Mesenchymal stem cell (in vitro differentiated cells and primary cell): Measurements from ENCODE around the gene PRR20G.

ENCODE experiments used
- DNase-seq: peaks from one replicate; pipeline ENCODE4 v3.0.0-alpha.2; 2013
- H2AFZ ChIP-seq: one replicate; pipeline ENCODE4 v1.6.1; 2013; ENCODE audit warnings: low read depth, mild to moderate bottlenecking, control low read depth, inconsistent platforms, low read length, moderate library complexity
- H2AK5ac ChIP-seq: 2 replicates; pipeline ENCODE4 v1.6.1; 2013; ENCODE audit warnings: low read length, moderate library complexity, mild to moderate bottlenecking, inconsistent platforms; ENCODE audit not compliant: severe bottlenecking
- H2BK120ac ChIP-seq: one replicate; pipeline ENCODE4 v1.6.1; 2013; ENCODE audit warnings: low read depth, mild to moderate bottlenecking, inconsistent platforms, low read length, moderate library complexity
- H2BK12ac ChIP-seq, 2 experiments: one replicate each; pipeline ENCODE4 v1.6.1; 2013; ENCODE audit warnings: inconsistent platforms in 2 of 2, low read length in 2 of 2, mild to moderate bottlenecking in 2 of 2, moderate library complexity in 2 of 2, control low read depth in 1 of 2
- H2BK15ac ChIP-seq: one replicate; pipeline ENCODE4 v1.6.1; 2013; ENCODE audit warnings: mild to moderate bottlenecking, low read depth, inconsistent platforms; ENCODE audit not compliant: poor library complexity, severe bottlenecking
- H2BK5ac ChIP-seq: 2 replicates; pipeline ENCODE4 v1.6.1; 2013; ENCODE audit warnings: low read depth, mild to moderate bottlenecking, low read length, control low read depth, inconsistent platforms; ENCODE audit not compliant: poor library complexity, severe bottlenecking
- H3K14ac ChIP-seq, 2 experiments: one replicate each; pipeline ENCODE4 v1.6.1; 2013; ENCODE audit warnings: inconsistent platforms in 2 of 2, low read length in 2 of 2, control low read depth in 1 of 2, mild to moderate bottlenecking in 1 of 2, moderate library complexity in 1 of 2
- H3K18ac ChIP-seq, 2 experiments: one replicate each; pipeline ENCODE4 v1.6.1; 2013; ENCODE audit warnings: inconsistent platforms in 2 of 2, low read length in 2 of 2, control low read depth in 1 of 2, low read depth in 1 of 2, mild to moderate bottlenecking in 1 of 2
- H3K23ac ChIP-seq, 2 experiments: one replicate each; pipeline ENCODE4 v1.6.1; 2013; ENCODE audit warnings: inconsistent platforms in 2 of 2, low read length in 2 of 2, mild to moderate bottlenecking in 2 of 2, moderate library complexity in 2 of 2, control low read depth in 1 of 2
- H3K27ac ChIP-seq: 2 replicates; pipeline ENCODE4 v1.5.1; 2013; ENCODE audit warnings: mild to moderate bottlenecking, moderate library complexity, low read length, control low read depth, inconsistent platforms; ENCODE audit not compliant: poor library complexity, severe bottlenecking
- H3K27me3 ChIP-seq, 2 experiments: 2 replicates each; pipeline versions ENCODE4 v1.6.1 to v1.7.0; 2013; ENCODE audit warnings: low read length in 2 of 2, mild to moderate bottlenecking in 2 of 2, moderate library complexity in 2 of 2, control low read depth in 1 of 2, inconsistent platforms in 1 of 2; ENCODE audit not compliant: control insufficient read depth in 1 of 2, insufficient read depth in 1 of 2
- H3K36me3 ChIP-seq, 2 experiments: 2 replicates each; pipeline versions ENCODE4 v1.6.1 to v1.7.0; 2013; ENCODE audit warnings: low read length in 2 of 2, control low read depth in 1 of 2, inconsistent platforms in 1 of 2, low read depth in 1 of 2, mild to moderate bottlenecking in 1 of 2; ENCODE audit not compliant: insufficient read depth in 2 of 2, control insufficient read depth in 1 of 2
- H3K4ac ChIP-seq, 2 experiments: one replicate each; pipeline ENCODE4 v1.6.1; 2013; ENCODE audit warnings: inconsistent platforms in 2 of 2, low read length in 2 of 2, mild to moderate bottlenecking in 2 of 2, moderate library complexity in 2 of 2, control low read depth in 1 of 2, low read depth in 1 of 2
- H3K4me1 ChIP-seq: 2 replicates; pipeline ENCODE4 v1.6.1; 2013; ENCODE audit warnings: low read depth, low read length, control low read depth; ENCODE audit not compliant: control insufficient read depth, insufficient read depth
- H3K4me2 ChIP-seq: 2 replicates; pipeline ENCODE4 v1.6.1; 2013; ENCODE audit warnings: low read length, mild to moderate bottlenecking, inconsistent platforms; ENCODE audit not compliant: poor library complexity, severe bottlenecking
- H3K4me3 ChIP-seq, 2 experiments: 2 replicates each; pipeline versions ENCODE4 v1.5.1 to v1.7.0; 2013; ENCODE audit warnings: low read length in 2 of 2, mild to moderate bottlenecking in 2 of 2, control low read depth in 1 of 2, low read depth in 1 of 2; ENCODE audit not compliant: insufficient read depth in 1 of 2
- H3K79me1 ChIP-seq: replicated peaks from 2 replicates; pipeline ENCODE4 v1.6.1; 2013; ENCODE audit warnings: mild to moderate bottlenecking, control low read depth, low read length, inconsistent platforms; ENCODE audit not compliant: poor library complexity, severe bottlenecking
- H3K9ac ChIP-seq: 2 replicates; pipeline ENCODE4 v1.7.0; 2013; ENCODE audit warnings: mild to moderate bottlenecking, low read length, moderate library complexity
- H3K9me3 ChIP-seq: 2 replicates; pipeline ENCODE4 v1.7.0; 2013; ENCODE audit warnings: mild to moderate bottlenecking, low read length; ENCODE audit not compliant: control insufficient read depth
- H4K8ac ChIP-seq: one replicate; pipeline ENCODE4 v1.6.1; 2013; ENCODE audit warnings: inconsistent platforms, mild to moderate bottlenecking, low read length, moderate library complexity
- H4K91ac ChIP-seq: one replicate; pipeline ENCODE4 v1.6.1; 2013; ENCODE audit warnings: mild to moderate bottlenecking, low read length, inconsistent platforms
- WGBS: methylation state at CpG from one replicate; pipeline ENCODE4 v1.1.7; 2013; ENCODE audit warnings: mixed read lengths; 5-methylcytosine and 5-hydroxymethylcytosine counted together

Gene PRR20G

GRCh38 chr3:127329631-127330285, 41.9 kb upstream of the PRR20G start:
- Histone ChIP-seq H3K23ac (no peak overlapping the region), H3K4me3 (no peak overlapping the region), H4K91ac (no peak overlapping the region), H3K79me1 (no peaks in the 10 kb centered on the region), H2BK5ac (no peak overlapping the region), H3K4me2 (no peak overlapping the region), H3K36me3 (no peaks in the 10 kb centered on the region), H3K9me3 (peaks cover 64% of the 10 kb centered on the region), H3K14ac (no peak overlapping the region), H4K8ac (no peak overlapping the region), H3K27me3 (peaks cover 0 to 21% of the 10 kb centered on the region in 2 experiments), H2BK15ac (no peak overlapping the region), H3K9ac (no peak overlapping the region), H2BK120ac (no peak overlapping the region), H3K4me1 (no peaks in the 10 kb centered on the region), H3K4ac (no peak overlapping the region), H3K18ac (no peak overlapping the region), H3K27ac (no peak overlapping the region), H2BK12ac (no peak overlapping the region), H2AFZ (no peak overlapping the region), H2AK5ac (no peak overlapping the region)
- DNase-seq: no peak
- 81% methylated on average over 2 of the region's 2 CpGs for WGBS

- H4K91ac ChIP-seq: no peak overlapping the region
- H3K14ac ChIP-seq: no peak overlapping the region
- H2AFZ ChIP-seq: no peak overlapping the region
- no peak for DNase-seq
- H2BK5ac ChIP-seq: no peak overlapping the region
- H3K4me2 ChIP-seq: no peak overlapping the region
- H3K27ac ChIP-seq: no peak overlapping the region
- H3K36me3 ChIP-seq: no peaks in the 10 kb centered on the region
- H3K79me1 ChIP-seq: no peaks in the 10 kb centered on the region
- H2BK12ac ChIP-seq: no peak overlapping the region
- no peak overlapping the region for H2AK5ac ChIP-seq
- no peak overlapping the region for H3K9ac ChIP-seq
- H3K9me3 ChIP-seq: peaks cover 57% of the 10 kb centered on the region
- no peak overlapping the region for H3K23ac ChIP-seq
- H2BK15ac ChIP-seq: no peak overlapping the region
- H3K4me3 ChIP-seq: no peak overlapping the region
- no peak overlapping the region for H3K4ac ChIP-seq
- H3K27me3 ChIP-seq: peaks cover 0 to 29% of the 10 kb centered on the region in 2 experiments
- no peak overlapping the region for H3K18ac ChIP-seq
- no peak overlapping the region for H2BK120ac ChIP-seq
- no peak overlapping the region for H4K8ac ChIP-seq
- no peaks in the 10 kb centered on the region for H3K4me1 ChIP-seq
These were observed 40.6 kb upstream of the PRR20G start for GRCh38 chr3:127328421-127328820.

GRCh38 chr3:127326341-127326740, 38.5 kb upstream of the PRR20G start:
- no peak overlapping the region for H3K27ac ChIP-seq
- no peak for DNase-seq
- no peak overlapping the region for H2BK12ac ChIP-seq
- no peak overlapping the region for H3K4ac ChIP-seq
- no peak overlapping the region for H2AFZ ChIP-seq
- no peaks in the 10 kb centered on the region for H3K4me1 ChIP-seq
- H3K36me3 ChIP-seq: no peaks in the 10 kb centered on the region
- H3K14ac ChIP-seq: no peak overlapping the region
- no peak overlapping the region for H2BK15ac ChIP-seq
- H2AK5ac ChIP-seq: no peak overlapping the region
- H3K4me2 ChIP-seq: no peak overlapping the region
- no peak overlapping the region for H2BK5ac ChIP-seq
- no peak overlapping the region for H4K91ac ChIP-seq
- no peak overlapping the region for H3K23ac ChIP-seq
- H3K9me3 ChIP-seq: peaks cover 37% of the 10 kb centered on the region
- no peaks in the 10 kb centered on the region for H3K79me1 ChIP-seq
- no peak overlapping the region for H3K9ac ChIP-seq
- H3K4me3 ChIP-seq: no peak overlapping the region
- H2BK120ac ChIP-seq: no peak overlapping the region
- peaks cover 0 to 45% of the 10 kb centered on the region in 2 experiments for H3K27me3 ChIP-seq
- H3K18ac ChIP-seq: no peak overlapping the region
- H4K8ac ChIP-seq: no peak overlapping the region

GRCh38 chr3:127325629-127325961, 37.7 kb upstream of the PRR20G start:
- Histone ChIP-seq H4K91ac (no peak overlapping the region), H3K27me3 (peaks cover 0 to 45% of the 10 kb centered on the region in 2 experiments), H3K4me3 (no peak overlapping the region), H2BK12ac (no peak overlapping the region), H3K4me1 (no peaks in the 10 kb centered on the region), H2BK5ac (no peak overlapping the region), H4K8ac (no peak overlapping the region), H3K36me3 (no peaks in the 10 kb centered on the region), H3K18ac (no peak overlapping the region), H3K4me2 (no peak overlapping the region), H2AK5ac (no peak overlapping the region), H2BK15ac (no peak overlapping the region), H2AFZ (no peak overlapping the region), H3K4ac (no peak overlapping the region), H3K23ac (no peak overlapping the region), H2BK120ac (no peak overlapping the region), H3K9ac (no peak overlapping the region), H3K27ac (no peak overlapping the region), H3K14ac (no peak overlapping the region), H3K79me1 (no peaks in the 10 kb centered on the region), H3K9me3 (peaks cover 30% of the 10 kb centered on the region)
- DNase-seq: no peak
- WGBS: 100% methylated on average over 1 of the region's 1 CpG
